AG09309 (cell line): ENCODE measurements around the gene DNAI1.
A peak's percentile ranks its signal among the peaks of the same experiment; 100 is the strongest.

ENCODE experiments used
- DNase-seq: peaks from one replicate; pipeline ENCODE4 v3.0.0-alpha.2; 2010; ENCODE audit warnings: low read depth
- H3K4me3 ChIP-seq: 2 replicates; pipeline ENCODE4 v1.5.1; 2011; ENCODE audit warnings: mild to moderate bottlenecking, low read depth, low read length, moderate library complexity; ENCODE audit not compliant: control insufficient read depth
- TF ChIP-seq, protein P1 (sequence below): IDR thresholded peaks from 2 replicates; pipeline ENCODE4 v1.5.1; 2011; ENCODE audit warnings: mild to moderate bottlenecking, low read depth, low read length, inconsistent platforms; ENCODE audit not compliant: insufficient read depth, control insufficient read depth; ENCODE audit errors: missing control alignments

Gene DNAI1

DNA sequence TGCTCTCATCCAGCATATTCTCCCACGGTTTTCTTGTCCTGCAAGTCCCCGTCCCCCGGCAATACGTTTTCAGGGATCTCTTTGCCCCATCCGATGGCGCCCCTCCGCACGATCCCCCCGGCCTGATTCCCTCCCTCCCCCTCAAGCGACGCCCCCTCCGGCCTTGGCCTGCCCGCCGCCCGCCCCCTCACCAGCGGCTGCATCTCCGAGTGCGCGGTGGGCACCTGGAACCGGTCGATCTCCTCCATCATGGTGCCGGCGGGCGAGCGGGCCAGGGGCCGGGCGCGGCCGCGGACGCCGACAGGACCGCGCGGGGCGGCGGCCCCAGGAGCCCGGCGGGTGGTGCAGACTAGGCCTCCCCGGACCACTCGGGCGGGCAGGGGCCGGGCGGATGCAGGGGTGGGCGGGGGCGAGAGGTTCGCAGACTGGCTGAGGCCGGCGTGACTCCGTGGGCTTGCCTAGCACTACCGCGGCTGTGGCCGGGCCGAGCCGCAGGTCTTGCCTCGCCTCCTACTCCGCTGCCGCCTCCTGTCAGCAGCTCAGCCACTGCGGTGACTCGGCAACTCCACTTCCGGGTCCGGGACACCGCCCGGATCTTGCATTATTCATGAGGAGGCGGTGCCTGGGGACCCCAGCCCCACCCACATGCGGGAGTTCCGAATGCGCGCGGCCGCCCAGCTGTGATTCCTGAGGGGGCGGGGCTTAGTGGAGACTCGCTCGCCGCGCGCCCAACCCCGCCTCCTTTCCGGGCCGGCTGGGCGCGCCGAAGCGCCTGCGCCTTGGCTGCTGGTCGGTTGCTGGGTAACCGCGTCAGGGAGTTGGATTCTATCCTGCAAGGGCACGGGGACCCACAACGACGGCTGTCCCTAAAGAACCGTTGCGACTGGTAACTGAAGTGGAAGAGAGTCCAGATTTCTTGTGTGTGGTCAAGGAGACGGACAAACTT lies at the start of gene DNAI1, which contains the start of gene FAM219A:
DNAI1 (plus strand) TSS at position 793 of the 946 bp plus-strand sequence. CDS start 201 bp downstream, outside the sequence.
FAM219A (minus strand) TSS at position 558 of the 946 bp plus-strand sequence; CDS start at position 251, 307 bp downstream.
- TF ChIP-seq, protein P1, sequence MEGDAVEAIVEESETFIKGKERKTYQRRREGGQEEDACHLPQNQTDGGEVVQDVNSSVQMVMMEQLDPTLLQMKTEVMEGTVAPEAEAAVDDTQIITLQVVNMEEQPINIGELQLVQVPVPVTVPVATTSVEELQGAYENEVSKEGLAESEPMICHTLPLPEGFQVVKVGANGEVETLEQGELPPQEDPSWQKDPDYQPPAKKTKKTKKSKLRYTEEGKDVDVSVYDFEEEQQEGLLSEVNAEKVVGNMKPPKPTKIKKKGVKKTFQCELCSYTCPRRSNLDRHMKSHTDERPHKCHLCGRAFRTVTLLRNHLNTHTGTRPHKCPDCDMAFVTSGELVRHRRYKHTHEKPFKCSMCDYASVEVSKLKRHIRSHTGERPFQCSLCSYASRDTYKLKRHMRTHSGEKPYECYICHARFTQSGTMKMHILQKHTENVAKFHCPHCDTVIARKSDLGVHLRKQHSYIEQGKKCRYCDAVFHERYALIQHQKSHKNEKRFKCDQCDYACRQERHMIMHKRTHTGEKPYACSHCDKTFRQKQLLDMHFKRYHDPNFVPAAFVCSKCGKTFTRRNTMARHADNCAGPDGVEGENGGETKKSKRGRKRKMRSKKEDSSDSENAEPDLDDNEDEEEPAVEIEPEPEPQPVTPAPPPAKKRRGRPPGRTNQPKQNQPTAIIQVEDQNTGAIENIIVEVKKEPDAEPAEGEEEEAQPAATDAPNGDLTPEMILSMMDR = no peak
- H3K4me3 ChIP-seq = peak within 1 kb of the TSS; percentile 81
- DNase-seq = peak; percentile 88

DNA sequence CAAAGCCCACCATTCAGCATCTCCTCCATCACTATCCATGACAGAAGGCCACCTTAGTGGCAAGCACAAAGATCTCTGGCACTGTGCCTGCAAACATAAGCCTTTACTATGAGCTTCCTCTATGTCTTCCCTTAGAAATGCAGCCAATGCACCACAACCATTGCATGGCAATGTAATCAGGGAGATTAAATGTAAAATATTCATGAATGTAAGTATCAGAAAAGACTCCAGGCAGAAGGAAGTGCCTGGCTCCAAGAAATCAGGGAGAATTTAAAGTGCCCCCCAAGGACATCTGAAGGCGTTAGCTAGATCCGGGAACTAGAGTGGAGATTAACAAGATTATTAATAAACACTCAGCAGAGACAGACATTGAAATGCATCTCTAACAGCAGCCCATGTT lies 49.5 kb upstream of the DNAI1 start:
- no peak for DNase-seq
- TF ChIP-seq, protein P1 = no peak
- H3K4me3 ChIP-seq = no peak overlapping the region

DNA sequence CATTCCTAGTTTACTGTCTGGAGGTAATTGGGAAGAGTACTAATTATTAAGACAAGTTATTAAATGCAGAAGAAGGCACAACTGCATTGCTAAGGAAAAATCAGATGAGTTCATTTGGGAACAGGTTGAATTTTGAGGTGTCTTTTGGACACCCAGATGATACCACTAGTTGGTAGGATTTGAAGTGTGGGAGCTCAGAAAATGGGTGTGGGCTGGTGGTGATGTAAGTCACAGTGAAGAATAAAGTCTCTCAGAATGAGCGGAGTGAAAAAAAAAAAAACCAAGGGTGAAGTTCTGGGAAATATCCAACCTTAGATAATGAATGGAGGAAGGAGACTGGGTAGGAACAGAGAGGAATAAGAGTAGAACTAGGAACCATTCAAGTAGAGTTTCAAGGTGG lies 46.3 kb upstream of the DNAI1 start:
- no peak for DNase-seq
- H3K4me3 ChIP-seq = no peak overlapping the region
- TF ChIP-seq, protein P1 = no peak

DNA sequence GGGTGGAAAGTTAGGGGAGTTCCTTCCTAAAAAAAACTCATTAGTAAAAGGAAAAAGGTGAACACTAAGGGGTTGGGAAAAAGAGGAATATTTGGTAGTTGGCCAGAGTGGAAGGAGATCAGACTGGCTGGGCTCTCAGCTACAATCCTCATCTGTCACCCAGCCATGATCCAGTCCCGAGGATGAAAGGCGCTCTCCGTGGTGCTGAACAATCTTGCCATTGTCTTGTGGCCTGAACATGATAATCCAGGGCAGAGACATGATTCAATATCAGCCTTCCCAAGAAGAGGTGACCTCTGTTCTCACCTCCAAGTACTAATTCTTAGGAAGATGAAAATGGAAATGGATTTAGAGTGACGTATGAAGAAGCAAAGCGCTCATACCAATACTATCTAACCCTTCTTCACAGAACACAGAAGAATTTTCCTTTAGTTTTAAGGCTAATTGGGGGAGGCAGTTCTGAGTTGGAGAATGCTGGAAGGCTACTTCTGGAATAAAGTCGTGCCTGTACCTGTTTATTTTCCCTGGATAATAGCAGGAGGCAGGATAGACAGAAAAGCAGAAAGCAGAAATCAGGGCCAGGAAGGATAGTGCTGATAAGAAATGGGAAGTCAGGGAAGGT lies 45.3 kb upstream of the DNAI1 start:
- DNase-seq = no peak
- TF ChIP-seq, protein P1 = no peak
- no peak overlapping the region for H3K4me3 ChIP-seq

DNA sequence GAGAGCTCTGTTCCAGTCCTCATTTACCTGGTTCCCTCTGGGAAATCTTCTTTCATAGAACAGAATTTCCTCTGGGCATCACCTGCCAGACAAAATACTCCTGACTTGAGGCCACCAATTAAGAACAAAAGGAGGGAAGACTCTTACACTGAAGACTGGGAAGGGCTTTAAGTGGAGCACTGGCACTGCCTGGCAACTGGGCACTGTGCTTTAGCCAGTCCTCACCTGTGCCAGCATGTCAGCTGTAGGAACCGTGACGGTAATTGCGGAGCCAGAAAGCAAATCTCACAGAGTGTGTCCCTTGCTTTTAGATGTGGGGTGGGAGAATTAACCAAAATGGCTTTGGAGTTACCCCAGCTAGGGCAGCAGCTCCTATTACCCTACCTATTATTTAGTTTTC lies 40.9 kb upstream of the DNAI1 start:
- H3K4me3 ChIP-seq = no peak overlapping the region
- DNase-seq = no peak
- TF ChIP-seq, protein P1 = no peak

DNA sequence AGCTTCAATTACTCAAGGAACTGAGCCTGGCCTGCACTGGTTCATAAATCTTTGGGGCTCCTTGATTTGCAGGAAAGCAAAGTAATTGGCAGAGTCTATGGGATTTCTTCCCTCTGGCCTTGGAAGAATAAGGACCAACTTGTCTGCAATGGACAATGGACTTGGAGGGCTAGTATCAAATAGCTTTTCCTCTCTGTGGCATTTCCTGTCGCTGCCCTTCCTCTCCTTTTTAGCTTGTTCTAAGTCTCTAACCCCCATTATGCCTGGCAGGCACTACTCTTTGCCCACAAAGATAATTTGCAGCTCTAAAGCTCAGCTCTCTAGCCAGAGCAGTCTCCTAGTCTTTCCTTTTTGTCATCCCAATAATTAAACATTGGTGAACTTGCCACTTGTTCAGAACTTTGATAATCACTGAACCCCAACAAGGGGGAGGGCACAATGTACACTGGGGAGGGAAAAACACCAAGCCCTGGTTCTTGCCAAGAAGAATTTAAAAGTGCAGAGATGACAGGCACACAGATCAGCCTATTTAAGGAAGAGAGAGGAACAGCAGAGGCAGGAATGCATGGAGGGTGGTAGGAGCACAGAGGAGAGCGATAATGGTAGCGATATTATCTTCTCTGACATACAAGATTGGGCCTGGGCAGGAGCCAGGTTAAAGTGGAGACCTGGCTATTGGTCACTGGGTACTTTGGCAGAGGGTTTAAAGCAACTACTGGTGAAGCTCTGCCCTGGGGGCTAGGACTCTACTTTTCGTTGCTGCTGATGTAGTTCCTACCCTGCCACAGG lies 38.7 kb upstream of the DNAI1 start:
- TF ChIP-seq, protein P1 = no peak
- DNase-seq = no peak

More for the DNA sequence above, 38.7 kb upstream of the DNAI1 start:
- no peak overlapping the region for H3K4me3 ChIP-seq
